Measurements from ENCODE around the gene ZNF823.
"Not testable (repeated sequence)": the region's sequence is repeated elsewhere in the genome, so short reads cannot be mapped to it uniquely, and the experiment has no call there.

Gene ZNF823

DNA sequence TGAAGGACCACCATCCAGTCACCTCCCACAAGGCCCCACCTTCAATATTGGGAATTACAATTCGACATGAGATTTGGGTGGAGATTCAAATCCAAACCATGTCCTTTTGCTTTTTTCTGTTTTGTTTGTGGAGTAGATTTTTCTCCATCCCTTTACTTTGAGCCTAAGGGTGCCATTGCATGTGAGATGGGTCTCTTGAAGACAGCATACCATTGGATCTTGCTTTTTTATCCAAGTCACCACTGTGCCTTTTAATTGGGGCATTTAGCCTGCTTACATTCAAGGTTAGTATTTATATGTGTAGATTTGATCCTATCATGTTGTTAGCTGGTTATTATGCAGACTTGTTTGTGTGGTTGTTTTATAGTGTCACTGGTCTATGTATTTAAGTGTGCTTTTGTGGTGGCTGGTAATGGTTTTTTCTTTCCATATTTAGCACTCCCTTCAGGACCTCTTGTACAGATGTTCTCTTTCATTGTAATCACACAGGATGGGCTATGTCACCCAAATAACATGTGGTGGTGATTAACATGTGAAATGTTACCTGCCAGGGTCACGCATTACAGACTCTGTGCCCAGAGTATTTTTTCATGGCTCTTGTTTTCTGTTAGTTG is 58.0 kb downstream of the ZNF823 start:
- no peak for DNase-seq (ENCODE audit: low spot score)

DNA sequence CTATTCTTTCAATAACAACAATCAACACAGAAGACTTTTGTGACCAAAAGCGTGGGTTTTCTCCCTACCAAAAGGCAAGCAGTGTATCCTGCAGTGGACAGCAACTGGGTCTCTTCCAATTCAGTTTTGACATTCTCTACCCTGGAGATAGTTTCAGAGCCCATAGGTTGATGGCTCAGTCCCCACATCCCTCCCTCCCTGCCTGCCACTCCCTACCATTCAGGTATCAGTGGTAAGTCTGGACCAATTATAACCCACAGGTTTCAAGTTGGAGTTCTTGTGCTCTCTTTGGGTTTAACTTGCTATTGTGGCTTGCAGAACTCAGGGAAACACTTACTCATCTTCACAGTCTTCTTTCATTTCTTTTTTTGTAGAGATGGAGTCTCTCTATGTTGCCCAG is 60.2 kb downstream of the ZNF823 start:
- DNase-seq (ENCODE audit: low spot score) = no peak

DNA sequence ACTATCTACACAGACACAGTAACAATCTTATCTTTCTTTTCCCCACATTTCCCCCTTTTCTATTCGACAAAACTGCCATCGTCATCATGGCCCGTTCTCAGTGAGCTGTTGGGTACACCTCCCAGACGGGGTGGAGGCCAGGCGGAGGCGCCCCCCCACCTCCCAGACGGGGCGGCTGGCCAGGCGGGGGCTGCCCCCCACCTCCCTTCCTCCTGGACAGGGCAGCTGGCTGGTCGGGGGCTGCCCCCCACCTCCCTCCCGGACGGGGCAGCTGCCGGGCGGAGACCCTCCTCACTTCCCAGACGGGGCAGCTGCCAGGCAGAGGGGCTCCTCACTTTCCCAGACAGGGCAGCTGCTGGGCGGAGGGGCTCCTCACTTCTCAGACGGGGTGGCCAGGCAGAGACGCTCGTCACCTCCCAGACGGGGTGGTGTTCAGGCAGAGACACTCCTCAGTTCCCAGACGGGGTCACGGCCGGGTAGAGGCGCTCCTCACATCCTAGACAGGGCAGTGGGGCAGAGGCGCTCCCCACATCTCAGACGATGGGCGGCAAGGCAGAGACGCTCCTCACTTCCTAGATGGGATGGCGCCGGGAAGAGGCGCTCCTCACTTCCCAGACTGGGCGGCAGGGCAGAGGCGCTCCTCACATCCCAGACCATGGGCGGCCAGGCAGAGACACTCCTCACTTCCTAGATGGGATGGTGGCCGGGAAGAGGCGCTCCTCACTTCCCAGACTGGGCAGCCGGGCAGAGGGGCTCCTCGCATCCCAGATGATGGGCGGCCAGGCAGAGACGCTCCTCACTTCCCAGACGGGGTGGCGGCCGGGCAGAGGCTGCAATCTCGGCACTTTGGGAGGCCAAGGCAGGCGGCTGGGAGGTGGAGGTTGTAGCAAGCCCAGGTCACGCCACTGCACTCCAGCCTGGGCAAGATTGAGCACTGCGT is 61.8 kb downstream of the ZNF823 start:
- not testable (repeated sequence) for DNase-seq (ENCODE audit: low spot score)

DNA sequence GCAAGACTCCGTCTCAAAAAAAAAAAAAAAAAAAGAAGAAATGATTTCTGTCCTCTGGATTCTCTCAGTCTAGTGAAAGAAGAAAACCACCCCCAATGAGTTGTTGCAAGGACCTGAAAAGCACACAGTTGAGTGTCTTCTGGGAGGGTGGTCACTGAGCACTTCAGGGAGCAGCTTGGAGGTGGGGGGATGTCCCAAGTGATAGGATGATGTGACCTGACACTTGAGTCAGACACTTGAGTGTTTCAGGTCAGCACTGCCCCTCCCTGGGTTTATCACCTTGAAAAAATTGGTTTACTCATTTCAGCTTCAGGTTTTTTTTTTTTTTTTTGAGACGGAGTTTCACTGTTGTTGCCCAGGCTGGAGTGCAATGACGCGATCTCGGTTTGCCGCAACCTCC is 63.2 kb downstream of the ZNF823 start:
- no peak for DNase-seq (ENCODE audit: low spot score)

DNA sequence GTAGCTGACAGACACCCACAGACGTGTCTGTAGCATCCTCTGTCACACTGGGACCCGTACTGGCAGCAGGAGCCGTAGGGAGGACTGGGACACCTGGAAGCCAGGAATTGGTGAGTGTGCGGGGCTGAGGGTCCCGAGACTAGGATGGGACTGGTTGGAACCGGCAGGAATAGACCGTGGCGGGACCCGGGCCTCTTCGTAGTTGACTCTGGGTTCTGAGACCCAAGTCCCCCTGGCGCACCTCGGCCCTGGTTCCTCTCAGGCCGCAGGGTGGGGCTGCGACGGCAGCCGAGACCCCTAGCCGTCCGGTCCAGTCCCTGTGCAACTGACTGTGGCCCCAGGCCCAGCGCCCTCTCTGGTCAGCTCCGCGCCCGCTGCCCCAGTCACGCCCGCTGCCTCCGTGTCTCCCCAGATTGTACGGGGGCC is 64.7 kb downstream of the ZNF823 start:
- DNase-seq (ENCODE audit: low spot score) = no peak

DNA sequence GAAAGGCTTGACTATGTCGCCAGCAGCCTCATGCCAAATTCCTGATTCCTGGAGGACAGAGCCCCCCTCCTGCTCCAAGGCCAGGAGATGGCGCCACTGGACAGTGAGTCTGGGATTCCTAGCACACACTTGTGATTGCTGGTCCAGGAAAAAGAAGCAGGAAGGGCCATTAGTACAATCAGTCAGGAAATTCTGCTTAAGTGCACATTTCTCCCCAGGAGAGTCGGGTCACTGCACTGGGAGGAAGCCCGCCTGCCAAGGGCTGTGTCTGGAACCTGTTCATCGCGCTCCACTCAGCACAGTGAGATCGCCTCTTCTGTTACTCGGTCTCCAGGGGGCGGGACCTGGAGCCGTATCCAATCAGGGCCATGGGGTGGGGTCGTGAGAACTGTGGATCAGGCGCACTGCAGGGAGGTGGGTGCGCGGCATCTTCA is 65.1 kb downstream of the ZNF823 start:
- no peak for DNase-seq (ENCODE audit: low spot score)
